Peyer's patch (tissue), 4 donors: ENCODE results near the gene LCP1.

Experiments used
- POLR2A ChIP-seq, 2 donors: fragments of 450-650 bp; IDR thresholded peaks; one replicate each; pipeline ENCODE4 v1.5.1; 2017; ENCODE audit warnings: antibody characterized with exemption in 2 of 2, mild to moderate bottlenecking in 2 of 2, moderate library complexity in 2 of 2
- TF ChIP-seq, protein P1 (sequence below), 6 experiments: fragments of 450-650 bp in 4 of 6; fragments of 200-600 bp in 2 of 6; sonication (generic) in 1 of 6; IDR thresholded peaks; one replicate each; pipeline ENCODE4 v1.5.1; 2017 to 2019; ENCODE audit warnings: antibody characterized with exemption in 6 of 6, mild to moderate bottlenecking in 3 of 6, moderate library complexity in 1 of 6

DNA sequence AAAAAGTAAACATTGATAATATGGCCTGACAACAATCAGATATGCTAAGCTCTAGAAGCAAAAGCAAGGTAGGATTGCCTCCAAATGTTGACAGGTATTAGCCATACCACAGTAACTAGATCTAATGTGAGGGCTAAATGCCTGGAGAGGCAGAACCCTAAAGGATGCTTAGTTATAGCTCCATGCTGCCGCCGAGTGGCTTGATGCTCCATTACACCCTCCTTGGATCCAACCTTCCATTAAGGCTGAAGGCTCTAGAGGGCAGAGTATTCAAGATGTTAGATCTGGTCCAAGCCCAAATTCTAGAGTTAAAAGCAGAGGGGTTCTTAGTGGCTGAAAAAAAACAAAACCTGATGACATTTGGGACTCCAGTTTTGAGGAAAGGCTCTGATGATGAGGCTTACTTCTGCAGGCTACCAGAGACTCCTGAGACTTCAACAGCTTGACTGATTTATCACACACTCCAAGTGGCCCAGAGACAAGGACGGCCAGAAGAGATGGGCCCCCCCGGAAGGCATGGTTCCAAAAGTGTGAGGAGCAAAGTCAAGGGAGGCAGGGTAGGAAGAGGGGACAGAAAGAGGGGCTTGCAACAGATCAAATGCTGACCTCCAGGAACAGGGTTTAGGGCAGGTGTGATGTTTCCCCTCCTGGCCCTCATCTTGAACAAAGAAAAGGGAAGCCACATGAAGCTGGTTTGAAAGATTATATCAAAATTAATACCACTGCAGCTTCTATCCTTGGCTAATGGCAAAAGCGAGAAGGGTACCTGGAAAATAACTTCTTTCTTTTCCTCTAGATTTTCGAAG is 55.2 kb downstream of the LCP1 start:
- TF ChIP-seq, protein P1, sequence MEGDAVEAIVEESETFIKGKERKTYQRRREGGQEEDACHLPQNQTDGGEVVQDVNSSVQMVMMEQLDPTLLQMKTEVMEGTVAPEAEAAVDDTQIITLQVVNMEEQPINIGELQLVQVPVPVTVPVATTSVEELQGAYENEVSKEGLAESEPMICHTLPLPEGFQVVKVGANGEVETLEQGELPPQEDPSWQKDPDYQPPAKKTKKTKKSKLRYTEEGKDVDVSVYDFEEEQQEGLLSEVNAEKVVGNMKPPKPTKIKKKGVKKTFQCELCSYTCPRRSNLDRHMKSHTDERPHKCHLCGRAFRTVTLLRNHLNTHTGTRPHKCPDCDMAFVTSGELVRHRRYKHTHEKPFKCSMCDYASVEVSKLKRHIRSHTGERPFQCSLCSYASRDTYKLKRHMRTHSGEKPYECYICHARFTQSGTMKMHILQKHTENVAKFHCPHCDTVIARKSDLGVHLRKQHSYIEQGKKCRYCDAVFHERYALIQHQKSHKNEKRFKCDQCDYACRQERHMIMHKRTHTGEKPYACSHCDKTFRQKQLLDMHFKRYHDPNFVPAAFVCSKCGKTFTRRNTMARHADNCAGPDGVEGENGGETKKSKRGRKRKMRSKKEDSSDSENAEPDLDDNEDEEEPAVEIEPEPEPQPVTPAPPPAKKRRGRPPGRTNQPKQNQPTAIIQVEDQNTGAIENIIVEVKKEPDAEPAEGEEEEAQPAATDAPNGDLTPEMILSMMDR (IDR thresholded peaks at IDR 0.05) = peak; percentile 41 to 71 (median 62)
- no peak for TF ChIP-seq POLR2A (IDR thresholded peaks at IDR 0.05)
